IPS-11a (cell line): ENCODE results near the gene AUTS2.

Experiments used
- H3K4me3 ChIP-seq: one replicate; pipeline ENCODE4 v1.5.1; 2013; ENCODE audit warnings: low read depth, low read length, control low read depth

AUTS2 gene

GRCh38 chr7:70770154-70770553, 1171.9 kb downstream of the AUTS2 start:
- no peak overlapping the region for H3K4me3 ChIP-seq

GRCh38 chr7:70771451-70771850, 1173.2 kb downstream of the AUTS2 start:
- H3K4me3 ChIP-seq, result no peak overlapping the region

GRCh38 chr7:70772891-70773290, 1174.6 kb downstream of the AUTS2 start:
- H3K4me3 ChIP-seq, result no peak overlapping the region

- no peak overlapping the region for H3K4me3 ChIP-seq
Observed at GRCh38 chr7:70773406-70773805, 1175.1 kb downstream of the AUTS2 start.

GRCh38 chr7:70774950-70775527, 1176.8 kb downstream of the AUTS2 start:
- no peak overlapping the region for H3K4me3 ChIP-seq

GRCh38 chr7:70775570-70776156, 1177.4 kb downstream of the AUTS2 start:
- H3K4me3 ChIP-seq, result no peak overlapping the region

- H3K4me3 ChIP-seq, result no peak overlapping the region
Observed at GRCh38 chr7:70776627-70777101, 1178.4 kb downstream of the AUTS2 start.

GRCh38 chr7:70777251-70777650, 1179.0 kb downstream of the AUTS2 start:
- H3K4me3 ChIP-seq, result no peak overlapping the region

- H3K4me3 ChIP-seq, result no peak overlapping the region
Observed at GRCh38 chr7:70778585-70778984, 1180.3 kb downstream of the AUTS2 start.

- H3K4me3 ChIP-seq, result no peak overlapping the region
Observed at GRCh38 chr7:70779321-70779720, 1181.0 kb downstream of the AUTS2 start.

GRCh38 chr7:70781922-70782311, 1183.6 kb downstream of the AUTS2 start:
- no peak overlapping the region for H3K4me3 ChIP-seq

GRCh38 chr7:70782796-70783195, 1184.5 kb downstream of the AUTS2 start:
- H3K4me3 ChIP-seq, result no peak overlapping the region

- H3K4me3 ChIP-seq, result no peak overlapping the region
Observed at GRCh38 chr7:70785427-70785826, 1187.2 kb downstream of the AUTS2 start.

GRCh38 chr7:70786076-70786475, 1187.8 kb downstream of the AUTS2 start:
- no peak overlapping the region for H3K4me3 ChIP-seq

GRCh38 chr7:70787286-70787685, 1189.0 kb downstream of the AUTS2 start:
- H3K4me3 ChIP-seq, result no peak overlapping the region

- no peak overlapping the region for H3K4me3 ChIP-seq
Observed at GRCh38 chr7:70787771-70788170, 1189.5 kb downstream of the AUTS2 start.

GRCh38 chr7:70788276-70788675, 1190.0 kb downstream of the AUTS2 start:
- no peak overlapping the region for H3K4me3 ChIP-seq

- H3K4me3 ChIP-seq, result no peak overlapping the region
Observed at GRCh38 chr7:70789481-70790214, 1191.4 kb downstream of the AUTS2 start.

- H3K4me3 ChIP-seq, result no peak overlapping the region
Observed at GRCh38 chr7:70790215-70791073, 1192.2 kb downstream of the AUTS2 start.

- no peak overlapping the region for H3K4me3 ChIP-seq
Observed at GRCh38 chr7:70791341-70791740, 1193.1 kb downstream of the AUTS2 start.

GRCh38 chr7:70793060-70793459, 1194.8 kb downstream of the AUTS2 start:
- H3K4me3 ChIP-seq, result no peak overlapping the region
